BJ (cell line): ENCODE results near the gene HYDIN. TPM values are rescaled to one million over a fixed set of nuclear protein-coding genes. Genes with fewer than 3 reads are reported as not detected.

Experiments
- CTCF ChIA-PET: fragments of 350-600 bp; formaldehyde crosslinking; extraction: SDS; loops from one replicate; lab custom pipeline; 2021; ENCODE audit warnings: antibody characterized with exemption, inconsistent platforms; lab: Yijun Ruan, JAX
- POLR2A ChIA-PET: fragments of 300-600 bp; sonication (Branson Sonifier 250); formaldehyde crosslinking; extraction: SDS; loops from one replicate; lab custom pipeline; 2021; ENCODE audit warnings: antibody characterized with exemption; lab: Charles Lee
- DNase-seq: peaks from one replicate; pipeline ENCODE4 v3.0.0-alpha.2; 2011; ENCODE audit warnings: low read depth
- H3K27me3 ChIP-seq: 2 replicates; pipeline ENCODE4 v1.6.0; 2011; ENCODE audit warnings: low read length; ENCODE audit not compliant: control insufficient read depth, insufficient read depth
- H3K36me3 ChIP-seq: 2 replicates; pipeline ENCODE4 v1.5.1; 2011; ENCODE audit warnings: low read length; ENCODE audit not compliant: control insufficient read depth, insufficient read depth
- H3K4me3 ChIP-seq: 2 replicates; pipeline ENCODE4 v1.5.1; 2011; ENCODE audit warnings: low read depth, mild to moderate bottlenecking, control low read depth, low read length
- polyA plus RNA-seq: library from polyadenylated mRNA; depleted of rRNA; stranded (reverse); fragments of >200 nt; gene quantifications from 2 replicates; pipeline ENCODE4 v1.2.3, GENCODE V29; 2011
- TF ChIP-seq, protein P1 (sequence below): IDR thresholded peaks from 2 replicates; pipeline ENCODE4 v1.5.1; 2011; ENCODE audit warnings: low read depth, mild to moderate bottlenecking, control low read depth, inconsistent platforms, low read length, moderate library complexity; ENCODE audit not compliant: insufficient read depth

HYDIN gene
- polyA plus RNA-seq, 1 experiment: 0.47 TPM

DNA sequence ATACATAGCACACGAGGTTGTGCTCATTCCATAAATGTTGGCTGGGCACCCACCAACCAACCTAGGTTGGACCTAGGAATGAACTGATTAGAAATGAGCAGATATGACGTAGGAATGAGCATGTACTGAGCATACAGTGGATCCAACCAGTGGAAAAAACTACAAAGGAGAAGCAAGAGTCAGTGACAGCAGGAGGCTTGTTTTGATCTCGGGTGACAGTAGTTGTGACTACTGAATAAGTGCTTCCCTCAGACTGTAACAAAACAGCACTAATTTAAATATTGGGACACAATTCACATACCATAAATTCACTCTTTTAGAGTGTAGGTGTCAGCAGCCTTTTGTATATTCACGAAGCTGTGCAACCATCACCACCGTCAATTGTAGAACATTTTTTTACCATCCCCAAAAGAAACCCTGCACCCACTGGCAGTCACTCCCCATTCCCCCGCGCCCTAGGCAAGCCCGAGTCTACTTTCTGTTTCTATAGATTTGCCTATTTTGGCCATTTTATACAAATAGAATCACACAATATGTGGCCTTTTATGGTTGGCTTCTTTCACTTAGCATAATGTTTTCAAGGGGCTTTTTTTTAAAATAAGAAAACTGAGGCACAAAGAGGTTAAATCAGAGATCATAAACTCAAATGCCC, 436.5 kb downstream of the HYDIN start:
- TF ChIP-seq, protein P1, sequence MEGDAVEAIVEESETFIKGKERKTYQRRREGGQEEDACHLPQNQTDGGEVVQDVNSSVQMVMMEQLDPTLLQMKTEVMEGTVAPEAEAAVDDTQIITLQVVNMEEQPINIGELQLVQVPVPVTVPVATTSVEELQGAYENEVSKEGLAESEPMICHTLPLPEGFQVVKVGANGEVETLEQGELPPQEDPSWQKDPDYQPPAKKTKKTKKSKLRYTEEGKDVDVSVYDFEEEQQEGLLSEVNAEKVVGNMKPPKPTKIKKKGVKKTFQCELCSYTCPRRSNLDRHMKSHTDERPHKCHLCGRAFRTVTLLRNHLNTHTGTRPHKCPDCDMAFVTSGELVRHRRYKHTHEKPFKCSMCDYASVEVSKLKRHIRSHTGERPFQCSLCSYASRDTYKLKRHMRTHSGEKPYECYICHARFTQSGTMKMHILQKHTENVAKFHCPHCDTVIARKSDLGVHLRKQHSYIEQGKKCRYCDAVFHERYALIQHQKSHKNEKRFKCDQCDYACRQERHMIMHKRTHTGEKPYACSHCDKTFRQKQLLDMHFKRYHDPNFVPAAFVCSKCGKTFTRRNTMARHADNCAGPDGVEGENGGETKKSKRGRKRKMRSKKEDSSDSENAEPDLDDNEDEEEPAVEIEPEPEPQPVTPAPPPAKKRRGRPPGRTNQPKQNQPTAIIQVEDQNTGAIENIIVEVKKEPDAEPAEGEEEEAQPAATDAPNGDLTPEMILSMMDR: no peak
- no peak for DNase-seq
- Histone ChIP-seq H3K4me3 (no peak overlapping the region), H3K27me3 (no peaks in the 10 kb centered on the region), H3K36me3 (no peaks in the 10 kb centered on the region)
- POLR2A ChIA-PET: no interaction called here
- CTCF ChIA-PET: no interaction called here

DNA sequence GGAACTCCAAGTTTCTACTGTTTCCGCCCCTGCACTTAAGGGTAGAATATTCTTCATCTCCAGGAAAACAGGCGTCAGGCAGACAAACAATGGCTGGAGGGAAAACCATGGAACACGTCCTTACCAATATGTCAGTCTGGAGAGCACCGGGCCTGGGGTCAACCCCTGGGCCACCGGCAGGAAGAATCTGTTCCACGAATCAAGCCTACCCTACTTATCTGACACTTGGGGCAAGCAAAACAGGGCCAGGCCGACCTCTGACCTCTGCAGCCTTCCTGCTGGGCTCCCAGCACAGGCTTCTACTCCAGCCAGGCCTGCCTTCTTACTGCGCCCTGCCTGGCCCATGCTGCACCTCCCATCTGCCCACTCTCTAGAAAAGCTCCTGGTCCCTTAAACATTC, 439.7 kb downstream of the HYDIN start:
- ChIA-PET CTCF (no interaction called here), POLR2A (no interaction called here)
- Histone ChIP-seq H3K27me3 (no peaks in the 10 kb centered on the region), H3K4me3 (no peak overlapping the region), H3K36me3 (peaks cover 3% of the 10 kb centered on the region)
- no peak for DNase-seq
- TF ChIP-seq, protein P1: no peak

DNA sequence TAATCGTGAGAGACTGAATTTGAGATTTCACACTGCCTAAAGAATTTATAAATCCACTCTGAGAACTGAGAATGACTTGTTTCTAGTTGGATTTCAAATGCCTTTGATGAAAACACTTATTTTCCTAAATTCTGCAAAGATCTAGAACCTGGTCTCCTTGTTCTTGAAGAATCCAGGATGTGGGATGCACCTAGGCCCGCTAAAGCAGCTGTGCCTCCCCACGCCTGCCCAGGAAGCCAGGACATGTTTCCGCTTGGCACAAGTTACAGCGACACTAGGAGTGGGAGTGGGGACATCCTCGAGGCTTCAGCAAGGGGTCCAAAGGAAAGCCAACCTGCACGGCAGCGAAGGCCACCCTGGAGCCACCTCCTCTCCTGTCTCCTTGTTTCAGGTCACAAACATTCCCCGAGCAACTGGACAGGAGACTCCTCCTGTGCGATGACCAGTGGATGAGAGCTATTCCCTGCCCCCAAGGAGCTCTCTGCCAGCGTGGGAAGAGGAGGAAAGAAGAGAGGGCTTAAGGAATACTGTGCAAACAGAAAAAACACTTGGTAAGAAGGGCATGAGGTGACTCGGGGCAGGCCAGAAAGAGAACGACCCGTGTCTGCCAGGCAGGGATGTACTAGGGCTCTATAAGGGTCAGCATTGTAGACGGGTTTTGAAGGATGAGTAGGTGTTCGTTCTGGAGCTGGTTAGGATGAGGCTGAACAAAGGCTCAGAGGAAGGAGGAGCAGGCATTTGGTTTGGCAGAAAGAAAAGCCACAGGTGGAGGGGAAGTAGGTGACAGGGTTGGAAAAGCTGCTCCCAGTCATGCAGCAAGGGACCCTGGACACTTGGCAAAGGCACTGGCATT, 440.7 kb downstream of the HYDIN start:
- Histone ChIP-seq H3K27me3 (no peaks in the 10 kb centered on the region), H3K4me3 (no peak overlapping the region), H3K36me3 (peaks cover 6% of the 10 kb centered on the region)
- POLR2A ChIA-PET: no interaction called here
- no peak for DNase-seq
- CTCF ChIA-PET: interaction anchor here (0.7 to 1.0 kb wide), 2 partner anchors 14 to 17 kb away, joined by 3 read pairs; no protein-coding TSS in a partner anchor
- TF ChIP-seq, protein P1: no peak

DNA sequence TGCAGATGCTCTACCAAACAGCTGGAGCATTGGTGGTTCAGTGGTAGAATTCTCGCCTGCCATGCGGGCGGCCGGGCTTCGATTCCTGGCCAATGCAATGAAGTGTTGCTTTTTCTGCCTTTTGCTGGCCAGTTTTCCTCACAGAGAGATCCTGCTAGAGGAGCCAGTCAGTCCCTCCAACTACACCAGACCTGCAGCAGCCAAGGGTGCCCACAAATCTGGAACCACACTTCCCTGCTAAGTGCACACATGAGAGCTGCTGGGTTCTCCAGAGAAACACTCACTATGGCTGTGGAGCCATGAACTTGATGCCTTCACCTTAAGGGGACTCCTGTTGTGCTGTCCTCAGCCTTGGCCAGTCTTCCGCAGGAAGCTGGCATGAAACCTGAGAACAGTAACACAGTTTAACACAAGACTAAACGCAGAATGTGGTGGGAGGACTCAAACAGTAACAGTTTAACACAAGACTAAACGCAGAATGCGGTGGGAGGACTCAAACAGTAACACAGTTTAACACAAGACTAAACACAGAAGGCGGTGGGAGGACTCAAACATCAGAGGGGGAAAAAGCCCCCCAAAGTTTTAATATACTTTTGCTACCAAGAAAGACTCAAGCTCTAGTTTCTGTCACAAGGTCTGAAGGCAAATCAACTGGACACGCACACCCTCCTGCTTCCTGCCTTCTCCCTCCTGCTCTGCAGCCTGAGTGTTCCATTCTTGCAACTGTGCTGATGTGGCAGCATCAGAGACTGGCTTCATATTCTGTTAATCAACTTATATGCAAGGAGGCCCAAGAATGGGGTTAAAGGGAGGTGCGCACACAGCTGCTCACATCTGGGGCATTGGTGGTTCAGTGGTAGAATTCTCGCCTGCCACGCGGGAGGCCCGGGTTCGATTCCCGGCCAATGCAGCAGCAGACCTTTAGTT, 441.6 kb downstream of the HYDIN start:
- Histone ChIP-seq H3K36me3 (peaks cover 9% of the 10 kb centered on the region), H3K27me3 (no peaks in the 10 kb centered on the region), H3K4me3 (no peak overlapping the region)
- TF ChIP-seq, protein P1: no peak
- DNase-seq: no peak
- ChIA-PET POLR2A (no interaction called here), CTCF (interaction anchor here (1.0 kb wide), 1 partner anchor 15 kb away, joined by 3 read pairs; no protein-coding TSS in a partner anchor)
